GM18870 (cell line): ENCODE measurements around the gene KCTD1.

Experiments used
- ATAC-seq: cut with Tn5 transposase; IDR thresholded peaks from one replicate; pipeline ENCODE4 v1.9.1; 2021; ENCODE audit warnings: moderate library complexity; ENCODE audit not compliant: unreplicated experiment

Gene KCTD1

GRCh38 chr18:26524504-26525351 lies 23.6 kb downstream of the KCTD1 start:
- ATAC-seq, result no peak

GRCh38 chr18:26524002-26524401 lies 24.4 kb downstream of the KCTD1 start:
- ATAC-seq, result no peak

- no peak for ATAC-seq
Observed at GRCh38 chr18:26521617-26522016, 26.7 kb downstream of the KCTD1 start.

- ATAC-seq, result no peak
Observed at GRCh38 chr18:26520974-26521373, 27.4 kb downstream of the KCTD1 start.

- no peak for ATAC-seq
Observed at GRCh38 chr18:26519114-26519513, 29.2 kb downstream of the KCTD1 start.

- no peak for ATAC-seq
Observed at GRCh38 chr18:26516964-26517363, 31.4 kb downstream of the KCTD1 start.

- no peak for ATAC-seq
Observed at GRCh38 chr18:26515643-26516487, 32.5 kb downstream of the KCTD1 start.

- no peak for ATAC-seq
Observed at GRCh38 chr18:26511339-26512071, 36.8 kb downstream of the KCTD1 start.

- ATAC-seq, result no peak
Observed at GRCh38 chr18:26510337-26510736, 38.0 kb downstream of the KCTD1 start.

- ATAC-seq, result no peak
Observed at GRCh38 chr18:26506012-26506411, 42.3 kb downstream of the KCTD1 start.

GRCh38 chr18:26504831-26505230 lies 43.5 kb downstream of the KCTD1 start:
- no peak for ATAC-seq

GRCh38 chr18:26503382-26503781 lies 45.0 kb downstream of the KCTD1 start:
- ATAC-seq, result no peak

- no peak for ATAC-seq
Observed at GRCh38 chr18:26502823-26503222, 45.5 kb downstream of the KCTD1 start.

- ATAC-seq, result no peak
Observed at GRCh38 chr18:26497866-26498265, 50.5 kb downstream of the KCTD1 start.

GRCh38 chr18:26496528-26496927 lies 51.8 kb downstream of the KCTD1 start:
- ATAC-seq, result no peak

- ATAC-seq, result no peak
Observed at GRCh38 chr18:26495287-26495686, 53.1 kb downstream of the KCTD1 start.

- no peak for ATAC-seq
Observed at GRCh38 chr18:26493021-26493420, 55.3 kb downstream of the KCTD1 start.

- no peak for ATAC-seq
Observed at GRCh38 chr18:26491194-26491816, 57.0 kb downstream of the KCTD1 start.

- no peak for ATAC-seq
Observed at GRCh38 chr18:26489881-26490280, 58.5 kb downstream of the KCTD1 start.

GRCh38 chr18:26489191-26489590 lies 59.2 kb downstream of the KCTD1 start:
- ATAC-seq, result no peak
